Esophagus muscularis mucosa (tissue), 4 donors: Measurements from ENCODE around the gene CFAP221. TPM values are rescaled to one million over a fixed set of nuclear protein-coding genes. Genes with fewer than 3 reads are reported as not detected.

Source experiments
- DNase-seq: peaks from one replicate; pipeline ENCODE4 v3.0.0-alpha.2; 2017; ENCODE audit errors: extremely low spot score
- H3K27ac ChIP-seq, 4 donors: fragments of 200-600 bp; sonication (generic); replicated peaks in 1 of 4; 1 replicate in 3 of 4; 2 replicates in 1 of 4; pipeline ENCODE4 v1.5.1; 2016 to 2019; ENCODE audit warnings: mild to moderate bottlenecking in 1 of 4
- H3K27me3 ChIP-seq, 4 donors: fragments of 200-600 bp; sonication (generic); one replicate each; pipeline versions ENCODE4 v1.5.1 to v1.6.0; 2016 to 2019
- H3K36me3 ChIP-seq, 4 donors: fragments of 200-600 bp; sonication (generic); one replicate each; pipeline ENCODE4 v1.5.1; 2016 to 2019
- H3K4me1 ChIP-seq, 4 donors: fragments of 200-600 bp; sonication (generic); one replicate each; pipeline ENCODE4 v1.5.1; 2016 to 2019
- H3K4me3 ChIP-seq, 4 donors: fragments of 200-600 bp; sonication (generic); 1 replicate in 2 of 4; 2 replicates in 2 of 4; pipeline ENCODE4 v1.5.1; 2016 to 2019; ENCODE audit warnings: mild to moderate bottlenecking in 4 of 4, moderate library complexity in 1 of 4
- H3K9me3 ChIP-seq, 4 donors: fragments of 200-600 bp; sonication (generic); 1 replicate in 3 of 4; 2 replicates in 1 of 4; pipeline ENCODE4 v1.5.1; 2016 to 2019
- CTCF ChIP-seq, 3 experiments: fragments of 200-600 bp in 2 of 3; fragments of 450-650 bp in 1 of 3; sonication (generic) in 2 of 3; IDR thresholded peaks; one replicate each; pipeline ENCODE4 v1.5.1; 2017 to 2019; ENCODE audit warnings: antibody characterized with exemption in 3 of 3, mild to moderate bottlenecking in 2 of 3, moderate library complexity in 1 of 3
- EP300 ChIP-seq: sonication (generic); formaldehyde crosslinking; IDR thresholded peaks from one replicate; pipeline ENCODE4 v1.6.1; 2017; ENCODE audit warnings: antibody characterized with exemption
- POLR2A ChIP-seq: fragments of 450-650 bp; IDR thresholded peaks from one replicate; pipeline ENCODE4 v1.6.1; 2017; ENCODE audit warnings: antibody characterized with exemption, moderate library complexity, mild to moderate bottlenecking, low read depth
- POLR2AphosphoS5 ChIP-seq, 2 donors: sonication (generic); formaldehyde crosslinking; IDR thresholded peaks; one replicate each; pipeline ENCODE4 v1.6.1; 2017; ENCODE audit warnings: antibody characterized with exemption in 2 of 2
- WGBS: methylation state at CpG from one replicate; pipeline ENCODE4 v1.1.5; 2018; 5-methylcytosine and 5-hydroxymethylcytosine counted together
- intact Hi-C: fragments of 100-400 bp; cut with DNase I; formaldehyde crosslinking; loops from one replicate; pipeline ENCODE4 v1.15.1; 2023
- total RNA-seq, 4 donors: library from RNA; depleted of rRNA; stranded (reverse); fragments of >200 nt; gene quantifications; one replicate each; pipeline versions ENCODE4 v1.1.0 to v1.2.1, GENCODE V29; 2016

Gene CFAP221
- total RNA-seq, 4 donors from 2014 or later, result 0.17 to 0.97 (median 0.29) TPM

- Histone ChIP-seq H3K27ac (no peak overlapping the region), H3K4me3 (no peak overlapping the region), H3K27me3 (peaks cover 0 to 8% (median 0%) of the 10 kb centered on the region in 4 donors), H3K4me1 (no peaks in the 10 kb centered on the region), H3K9me3 (no peaks in the 10 kb centered on the region), H3K36me3 (no peaks in the 10 kb centered on the region)
- intact Hi-C loops, result no loop called here
- TF ChIP-seq EP300, result no peak
- TF ChIP-seq POLR2AphosphoS5 (IDR thresholded peaks at IDR 0.05), result no peak
- TF ChIP-seq POLR2A, result no peak
- no peak for TF ChIP-seq CTCF (IDR thresholded peaks at IDR 0.05)
- no peak for DNase-seq
- 55% methylated on average over 7 of the region's 7 CpGs for WGBS
These were observed 116.1 kb downstream of the CFAP221 start for GRCh38 chr2:119660343-119660658.

- intact Hi-C loops, result no loop called here
- 81% methylated on average over 3 of the region's 3 CpGs for WGBS
- H3K4me3 ChIP-seq, result no peak overlapping the region
- H3K27me3 ChIP-seq, result peaks cover 0 to 8% (median 0%) of the 10 kb centered on the region in 4 donors
- no peak overlapping the region for H3K27ac ChIP-seq
- TF ChIP-seq POLR2A (no peak), EP300 (no peak), POLR2AphosphoS5 (IDR thresholded peaks at IDR 0.05) (no peak), CTCF (IDR thresholded peaks at IDR 0.05) (no peak)
- H3K36me3 ChIP-seq, result no peaks in the 10 kb centered on the region
- no peaks in the 10 kb centered on the region for H3K9me3 ChIP-seq
- no peaks in the 10 kb centered on the region for H3K4me1 ChIP-seq
- no peak for DNase-seq
These were observed 118.0 kb downstream of the CFAP221 start for GRCh38 chr2:119662297-119662696.

DNA sequence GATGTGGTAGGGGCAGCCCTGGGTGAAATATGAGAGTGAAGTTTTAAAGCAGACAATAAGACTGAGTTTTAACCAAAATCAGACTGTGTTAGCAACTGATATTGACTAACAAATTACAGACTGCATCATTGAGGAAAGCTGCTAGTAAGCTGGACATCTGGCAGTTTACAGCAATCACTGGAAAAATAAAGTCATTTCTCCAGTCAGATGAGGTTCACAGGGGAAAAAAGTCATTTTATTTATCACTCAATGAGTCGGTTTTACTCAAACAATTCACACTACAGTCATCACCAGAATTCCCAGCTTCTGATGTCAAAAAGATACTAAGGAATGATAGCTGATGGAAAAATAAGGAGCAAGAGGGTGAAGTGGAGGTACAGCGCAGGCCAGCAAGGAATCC lies 124.3 kb downstream of the CFAP221 start:
- intact Hi-C loops, result no loop called here
- H3K4me3 ChIP-seq, result no peak overlapping the region
- DNase-seq, result no peak
- no peaks in the 10 kb centered on the region for H3K36me3 ChIP-seq
- 64% methylated on average over 2 of the region's 2 CpGs for WGBS
- H3K27ac ChIP-seq, result no peak overlapping the region
- H3K9me3 ChIP-seq, result no peaks in the 10 kb centered on the region
- TF ChIP-seq POLR2A (no peak), POLR2AphosphoS5 (IDR thresholded peaks at IDR 0.05) (no peak), EP300 (no peak), CTCF (IDR thresholded peaks at IDR 0.05) (no peak)
- no peaks in the 10 kb centered on the region for H3K27me3 ChIP-seq
- no peaks in the 10 kb centered on the region for H3K4me1 ChIP-seq

DNA sequence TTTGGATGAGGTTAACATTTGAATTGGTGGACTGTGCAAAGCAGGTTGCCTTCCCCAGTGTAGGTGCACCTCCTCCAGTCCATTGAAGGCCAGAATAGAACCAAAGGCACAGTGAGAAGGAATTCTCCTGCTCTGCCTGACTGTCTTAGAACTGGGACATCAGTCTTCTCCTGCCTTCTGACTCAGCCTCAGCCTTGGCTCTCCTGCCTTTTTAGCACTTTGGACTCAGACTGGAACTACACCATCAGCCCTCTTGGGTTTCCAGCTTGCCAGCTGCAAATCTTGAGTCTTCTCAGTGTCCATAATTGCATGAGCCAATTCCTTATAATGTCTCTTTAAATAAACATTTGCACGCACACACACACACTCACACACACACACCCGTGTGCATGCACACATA lies 126.8 kb downstream of the CFAP221 start:
- Histone ChIP-seq H3K36me3 (no peaks in the 10 kb centered on the region), H3K9me3 (no peaks in the 10 kb centered on the region), H3K27me3 (no peaks in the 10 kb centered on the region), H3K4me1 (peaks cover 0 to 10% (median 7%) of the 10 kb centered on the region in 4 donors), H3K27ac (no peak overlapping the region), H3K4me3 (no peak overlapping the region)
- DNase-seq, result no peak
- intact Hi-C loops, result no loop called here
- TF ChIP-seq CTCF (IDR thresholded peaks at IDR 0.05) (no peak), POLR2A (no peak), POLR2AphosphoS5 (IDR thresholded peaks at IDR 0.05) (no peak), EP300 (no peak)
- 80% methylated on average over 2 of the region's 2 CpGs for WGBS

DNA sequence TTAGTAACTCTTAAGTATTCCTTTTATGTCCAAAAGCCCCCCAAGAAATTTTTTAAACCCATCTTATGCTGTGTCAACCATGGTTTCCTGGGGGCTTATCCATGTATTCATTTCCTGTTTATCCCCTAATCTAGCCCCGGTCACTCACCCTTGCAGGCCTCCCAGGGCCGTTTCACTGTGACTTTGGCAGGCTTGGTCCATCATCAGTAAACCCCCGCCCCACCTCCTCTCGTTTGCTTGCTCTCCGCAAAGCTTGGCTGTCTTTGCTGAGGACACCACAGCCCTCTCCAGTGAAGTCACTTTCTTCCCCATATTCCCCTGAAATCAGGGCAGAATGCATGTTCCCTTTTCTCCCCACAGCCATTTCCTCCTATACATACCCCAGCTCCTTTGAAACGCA lies 127.5 kb downstream of the CFAP221 start:
- H3K27ac ChIP-seq, result no peak overlapping the region
- no peaks in the 10 kb centered on the region for H3K36me3 ChIP-seq
- DNase-seq, result no peak
- H3K9me3 ChIP-seq, result no peaks in the 10 kb centered on the region
- peaks cover 0 to 10% (median 7%) of the 10 kb centered on the region in 4 donors for H3K4me1 ChIP-seq
- intact Hi-C loops, result no loop called here
- no peak overlapping the region for H3K4me3 ChIP-seq
- WGBS, result 70% methylated on average over 6 of the region's 6 CpGs
- H3K27me3 ChIP-seq, result no peaks in the 10 kb centered on the region
- no peak for TF ChIP-seq POLR2AphosphoS5 (IDR thresholded peaks at IDR 0.05)
- no peak for TF ChIP-seq CTCF (IDR thresholded peaks at IDR 0.05)
- no peak for TF ChIP-seq POLR2A
- no peak for TF ChIP-seq EP300
